Measurements from ENCODE around the gene FA2H. TPM values are rescaled to one million over a fixed set of nuclear protein-coding genes. Genes with fewer than 3 reads are reported as not detected.

Gene FA2H
- polyA plus RNA-seq, 2 of the 4 experiments (the other 2 are of a cell fraction), result 5.6 to 7.1 TPM

DNA sequence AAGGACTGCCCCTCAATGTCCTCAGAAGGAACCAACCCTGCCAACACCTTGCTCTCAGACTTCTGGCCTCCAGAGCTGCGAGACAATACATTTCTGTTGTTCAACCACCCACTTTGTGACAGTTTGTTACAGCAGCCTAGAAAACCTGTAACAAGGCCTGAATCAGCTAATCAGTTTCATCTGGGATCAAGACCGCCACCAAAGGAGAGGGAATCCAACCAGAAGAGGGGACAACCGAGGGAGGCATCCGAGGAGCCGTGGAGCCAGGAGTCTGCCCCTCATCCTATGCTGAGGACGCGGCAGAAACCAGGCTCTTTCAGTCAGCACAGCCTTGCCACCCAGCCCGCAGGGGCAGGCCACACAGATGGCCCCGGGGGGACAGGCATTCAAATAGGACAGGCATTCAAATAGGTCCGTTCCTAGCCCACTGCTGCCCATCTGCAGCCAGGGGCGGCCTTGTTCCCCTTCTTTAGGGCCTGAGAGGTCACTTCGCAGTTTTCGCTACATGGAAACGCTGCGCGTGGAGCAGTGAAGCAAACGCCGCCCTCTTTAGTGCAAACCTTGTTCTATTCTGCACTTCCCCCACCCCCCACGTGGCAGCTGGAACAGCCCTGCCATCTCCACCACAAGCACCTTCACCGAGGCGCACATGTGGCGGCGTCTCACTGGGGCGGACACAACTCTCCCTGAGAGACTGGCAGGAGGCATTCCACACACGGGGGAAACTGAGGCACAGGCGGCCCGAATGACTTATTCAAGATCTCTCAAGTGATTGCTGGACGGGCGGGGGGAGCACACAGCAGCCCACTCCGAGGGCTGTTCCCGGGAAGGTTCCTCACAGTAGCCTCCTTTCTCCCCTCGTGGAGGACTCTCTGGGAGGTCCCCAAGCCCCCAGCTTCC, 26.7 kb downstream of the FA2H start (continued):
- TF ChIP-seq, protein P1, sequence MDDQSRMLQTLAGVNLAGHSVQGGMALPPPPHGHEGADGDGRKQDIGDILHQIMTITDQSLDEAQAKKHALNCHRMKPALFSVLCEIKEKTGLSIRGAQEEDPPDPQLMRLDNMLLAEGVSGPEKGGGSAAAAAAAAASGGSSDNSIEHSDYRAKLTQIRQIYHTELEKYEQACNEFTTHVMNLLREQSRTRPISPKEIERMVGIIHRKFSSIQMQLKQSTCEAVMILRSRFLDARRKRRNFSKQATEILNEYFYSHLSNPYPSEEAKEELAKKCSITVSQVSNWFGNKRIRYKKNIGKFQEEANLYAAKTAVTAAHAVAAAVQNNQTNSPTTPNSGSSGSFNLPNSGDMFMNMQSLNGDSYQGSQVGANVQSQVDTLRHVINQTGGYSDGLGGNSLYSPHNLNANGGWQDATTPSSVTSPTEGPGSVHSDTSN (IDR thresholded peaks at IDR 0.05), result no peak
- TF ChIP-seq CBX8 (IDR thresholded peaks at IDR 0.05), result no peak

DNA sequence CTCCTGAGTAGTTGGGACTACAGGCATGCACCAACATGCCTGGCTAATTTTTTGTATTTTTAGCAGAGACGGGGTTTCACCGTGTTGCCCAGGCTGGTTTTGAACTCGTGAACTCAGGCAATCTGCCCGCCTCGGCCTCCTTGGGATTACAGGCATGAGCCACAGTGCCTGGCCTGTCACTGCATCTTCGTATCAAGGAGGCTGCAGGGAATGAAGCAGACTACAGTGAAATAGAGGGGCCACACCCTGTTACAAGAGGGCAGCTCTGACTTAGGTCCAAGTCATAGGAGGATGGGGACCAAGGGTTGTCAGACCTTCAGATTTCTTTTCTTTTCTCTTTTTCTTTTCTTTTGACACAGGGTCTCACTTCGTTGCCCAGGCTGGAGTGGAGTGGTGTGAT, 28.7 kb downstream of the FA2H start:
- Histone ChIP-seq H3K27ac (peak overlapping the region; percentile 91; a peak in 4 of 6 replicates), H3K4me2 (no peak overlapping the region), H3K4me1 (peaks cover 52% of the 10 kb centered on the region), H3K4me3 (no peak overlapping the region), H3K9me3 (no peaks in the 10 kb centered on the region)
- ChIA-PET CTCF (no interaction called here), POLR2A (no interaction called here)
- TF ChIP-seq HOXA7 (CRISPR knock-in tag; IDR thresholded peaks at IDR 0.05) (no peak), FOSB (CRISPR knock-in tag; IDR thresholded peaks at IDR 0.05) (no peak), NR3C1 (IDR thresholded peaks at IDR 0.05) (no peak), CBX2 (IDR thresholded peaks at IDR 0.05; ENCODE audit: borderline replicate concordance, low read depth) (no peak), CHD2 (IDR thresholded peaks at IDR 0.05; ENCODE audit: low read length, partially characterized antibody) (no peak), EHF (CRISPR knock-in tag; IDR thresholded peaks at IDR 0.05) (no peak), PHF8 (IDR thresholded peaks at IDR 0.05; ENCODE audit: borderline replicate concordance, low read depth) (no peak), POLR2A (IDR thresholded peaks at IDR 0.05; ENCODE audit: low read length) (no peak), GATA3 (IDR thresholded peaks at IDR 0.05; ENCODE audit: borderline replicate concordance) (no peak), JUN (IDR thresholded peaks at IDR 0.05) (no peak), ZFP36 (IDR thresholded peaks at IDR 0.05; ENCODE audit: borderline replicate concordance, partially characterized antibody) (no peak), TP53 (CRISPR knock-in tag; IDR thresholded peaks at IDR 0.05) (no peak), FOXS1 (CRISPR knock-in tag; IDR thresholded peaks at IDR 0.05) (no peak), CBX8 (IDR thresholded peaks at IDR 0.05) (no peak)
- TF ChIP-seq, protein P2, sequence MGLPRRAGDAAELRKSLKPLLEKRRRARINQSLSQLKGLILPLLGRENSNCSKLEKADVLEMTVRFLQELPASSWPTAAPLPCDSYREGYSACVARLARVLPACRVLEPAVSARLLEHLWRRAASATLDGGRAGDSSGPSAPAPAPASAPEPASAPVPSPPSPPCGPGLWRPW (IDR thresholded peaks at IDR 0.05), result no peak
- TF ChIP-seq, protein P3, sequence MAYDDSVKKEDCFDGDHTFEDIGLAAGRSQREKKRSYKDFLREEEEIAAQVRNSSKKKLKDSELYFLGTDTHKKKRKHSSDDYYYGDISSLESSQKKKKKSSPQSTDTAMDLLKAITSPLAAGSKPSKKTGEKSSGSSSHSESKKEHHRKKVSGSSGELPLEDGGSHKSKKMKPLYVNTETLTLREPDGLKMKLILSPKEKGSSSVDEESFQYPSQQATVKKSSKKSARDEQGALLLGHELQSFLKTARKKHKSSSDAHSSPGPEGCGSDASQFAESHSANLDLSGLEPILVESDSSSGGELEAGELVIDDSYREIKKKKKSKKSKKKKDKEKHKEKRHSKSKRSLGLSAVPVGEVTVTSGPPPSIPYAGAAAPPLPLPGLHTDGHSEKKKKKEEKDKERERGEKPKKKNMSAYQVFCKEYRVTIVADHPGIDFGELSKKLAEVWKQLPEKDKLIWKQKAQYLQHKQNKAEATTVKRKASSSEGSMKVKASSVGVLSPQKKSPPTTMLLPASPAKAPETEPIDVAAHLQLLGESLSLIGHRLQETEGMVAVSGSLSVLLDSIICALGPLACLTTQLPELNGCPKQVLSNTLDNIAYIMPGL (CRISPR knock-in tag; IDR thresholded peaks at IDR 0.05; ENCODE audit: borderline replicate concordance), result no peak
- no peak for FAIRE-seq
- no peak for DNase-seq (ENCODE audit: low read depth in 1 of 2, low spot score in 1 of 2)
- 77% methylated on average over 7 of the region's 7 CpGs for WGBS (ENCODE audit: missing lambda C conversion rate)
- ATAC-seq, result no peak

DNA sequence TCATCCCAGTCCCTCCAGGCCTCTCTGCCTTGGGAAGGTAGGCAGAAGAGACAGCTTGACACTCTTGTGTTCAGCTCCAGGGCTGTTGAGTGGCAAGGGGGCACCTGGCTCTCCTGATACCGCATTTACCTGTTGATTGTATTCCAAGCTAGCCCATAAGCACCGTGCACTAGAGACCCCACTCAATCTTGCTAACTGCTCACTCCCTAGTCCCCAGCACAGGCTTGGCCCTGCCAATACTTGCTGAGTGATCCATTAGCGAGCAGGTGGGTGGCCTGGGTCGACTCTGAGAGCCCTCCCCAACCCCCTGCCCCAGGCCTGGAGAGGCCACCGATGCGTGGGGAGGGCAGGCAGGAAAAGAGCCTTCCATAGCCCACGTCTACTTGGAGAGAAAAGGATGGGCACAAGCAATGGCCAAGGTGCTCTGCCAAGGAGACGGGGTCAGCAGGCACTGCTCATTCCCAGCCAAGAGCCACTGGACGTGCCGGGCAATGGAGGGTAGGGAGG, 29.5 kb downstream of the FA2H start:
- Histone ChIP-seq H3K4me3 (no peak overlapping the region), H3K4me2 (no peak overlapping the region; the same call in 1 of the 3 replicates), H3K9me3 (no peaks in the 10 kb centered on the region), H3K4me1 (peaks cover 60% of the 10 kb centered on the region), H3K27ac (peak overlapping the region; percentile 91)
- ATAC-seq (no peak), DNase-seq (ENCODE audit: low read depth in 1 of 2, low spot score in 1 of 2) (no peak), FAIRE-seq (no peak)
- TF ChIP-seq HEYL (CRISPR knock-in tag; IDR thresholded peaks at IDR 0.05) (no peak), PHF8 (IDR thresholded peaks at IDR 0.05; ENCODE audit: borderline replicate concordance, low read depth) (no peak), HDAC2 (IDR thresholded peaks at IDR 0.05) (no peak), FOSB (CRISPR knock-in tag; IDR thresholded peaks at IDR 0.05) (no peak), POLR2AphosphoS2 (conservative IDR thresholded peaks at IDR 0.05; ENCODE audit: low read length) (no peak), KDM5A (IDR thresholded peaks at IDR 0.05) (no peak), MAFK (IDR thresholded peaks at IDR 0.05; ENCODE audit: partially characterized antibody) (no peak), FOSL2 (IDR thresholded peaks at IDR 0.05) (no peak), FOSL2 (CRISPR knock-in tag; IDR thresholded peaks at IDR 0.05) (no peak), CEBPB (IDR thresholded peaks at IDR 0.05) (no peak), EHF (CRISPR knock-in tag; IDR thresholded peaks at IDR 0.05) (no peak), EHMT2 (IDR thresholded peaks at IDR 0.05; ENCODE audit: low read depth) (no peak), JUN (IDR thresholded peaks at IDR 0.05) (no peak), RCOR1 (IDR thresholded peaks at IDR 0.05; ENCODE audit: low read depth, low read length) (no peak), KDM1A (IDR thresholded peaks at IDR 0.05; ENCODE audit: low read depth) (no peak)
- TF ChIP-seq, protein P4, sequence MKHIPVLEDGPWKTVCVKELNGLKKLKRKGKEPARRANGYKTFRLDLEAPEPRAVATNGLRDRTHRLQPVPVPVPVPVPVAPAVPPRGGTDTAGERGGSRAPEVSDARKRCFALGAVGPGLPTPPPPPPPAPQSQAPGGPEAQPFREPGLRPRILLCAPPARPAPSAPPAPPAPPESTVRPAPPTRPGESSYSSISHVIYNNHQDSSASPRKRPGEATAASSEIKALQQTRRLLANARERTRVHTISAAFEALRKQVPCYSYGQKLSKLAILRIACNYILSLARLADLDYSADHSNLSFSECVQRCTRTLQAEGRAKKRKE (CRISPR knock-in tag; IDR thresholded peaks at IDR 0.05; ENCODE audit: low read depth), result no peak
- TF ChIP-seq, protein P3 (CRISPR knock-in tag; IDR thresholded peaks at IDR 0.05; ENCODE audit: borderline replicate concordance), result no peak
- CTCF ChIA-PET, result interaction anchor here (1.2 to 2.7 kb wide), 4 partner anchors 9 to 68 kb away, joined by 3 to 14 read pairs (median 4); partner anchors contain the start of gene FA2H
- POLR2A ChIA-PET, result no interaction called here
- 92% methylated on average over 10 of the region's 10 CpGs for WGBS (ENCODE audit: missing lambda C conversion rate)
